ENCODE measurements around the gene SRRM1. TPM values are rescaled to one million over a fixed set of nuclear protein-coding genes. Genes with fewer than 3 reads are reported as not detected.

The SRRM1 gene, protein sequence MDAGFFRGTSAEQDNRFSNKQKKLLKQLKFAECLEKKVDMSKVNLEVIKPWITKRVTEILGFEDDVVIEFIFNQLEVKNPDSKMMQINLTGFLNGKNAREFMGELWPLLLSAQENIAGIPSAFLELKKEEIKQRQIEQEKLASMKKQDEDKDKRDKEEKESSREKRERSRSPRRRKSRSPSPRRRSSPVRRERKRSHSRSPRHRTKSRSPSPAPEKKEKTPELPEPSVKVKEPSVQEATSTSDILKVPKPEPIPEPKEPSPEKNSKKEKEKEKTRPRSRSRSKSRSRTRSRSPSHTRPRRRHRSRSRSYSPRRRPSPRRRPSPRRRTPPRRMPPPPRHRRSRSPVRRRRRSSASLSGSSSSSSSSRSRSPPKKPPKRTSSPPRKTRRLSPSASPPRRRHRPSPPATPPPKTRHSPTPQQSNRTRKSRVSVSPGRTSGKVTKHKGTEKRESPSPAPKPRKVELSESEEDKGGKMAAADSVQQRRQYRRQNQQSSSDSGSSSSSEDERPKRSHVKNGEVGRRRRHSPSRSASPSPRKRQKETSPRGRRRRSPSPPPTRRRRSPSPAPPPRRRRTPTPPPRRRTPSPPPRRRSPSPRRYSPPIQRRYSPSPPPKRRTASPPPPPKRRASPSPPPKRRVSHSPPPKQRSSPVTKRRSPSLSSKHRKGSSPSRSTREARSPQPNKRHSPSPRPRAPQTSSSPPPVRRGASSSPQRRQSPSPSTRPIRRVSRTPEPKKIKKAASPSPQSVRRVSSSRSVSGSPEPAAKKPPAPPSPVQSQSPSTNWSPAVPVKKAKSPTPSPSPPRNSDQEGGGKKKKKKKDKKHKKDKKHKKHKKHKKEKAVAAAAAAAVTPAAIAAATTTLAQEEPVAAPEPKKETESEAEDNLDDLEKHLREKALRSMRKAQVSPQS
- polyA plus RNA-seq (ENCODE audit: insufficient read length), result 83.5 TPM

DNA sequence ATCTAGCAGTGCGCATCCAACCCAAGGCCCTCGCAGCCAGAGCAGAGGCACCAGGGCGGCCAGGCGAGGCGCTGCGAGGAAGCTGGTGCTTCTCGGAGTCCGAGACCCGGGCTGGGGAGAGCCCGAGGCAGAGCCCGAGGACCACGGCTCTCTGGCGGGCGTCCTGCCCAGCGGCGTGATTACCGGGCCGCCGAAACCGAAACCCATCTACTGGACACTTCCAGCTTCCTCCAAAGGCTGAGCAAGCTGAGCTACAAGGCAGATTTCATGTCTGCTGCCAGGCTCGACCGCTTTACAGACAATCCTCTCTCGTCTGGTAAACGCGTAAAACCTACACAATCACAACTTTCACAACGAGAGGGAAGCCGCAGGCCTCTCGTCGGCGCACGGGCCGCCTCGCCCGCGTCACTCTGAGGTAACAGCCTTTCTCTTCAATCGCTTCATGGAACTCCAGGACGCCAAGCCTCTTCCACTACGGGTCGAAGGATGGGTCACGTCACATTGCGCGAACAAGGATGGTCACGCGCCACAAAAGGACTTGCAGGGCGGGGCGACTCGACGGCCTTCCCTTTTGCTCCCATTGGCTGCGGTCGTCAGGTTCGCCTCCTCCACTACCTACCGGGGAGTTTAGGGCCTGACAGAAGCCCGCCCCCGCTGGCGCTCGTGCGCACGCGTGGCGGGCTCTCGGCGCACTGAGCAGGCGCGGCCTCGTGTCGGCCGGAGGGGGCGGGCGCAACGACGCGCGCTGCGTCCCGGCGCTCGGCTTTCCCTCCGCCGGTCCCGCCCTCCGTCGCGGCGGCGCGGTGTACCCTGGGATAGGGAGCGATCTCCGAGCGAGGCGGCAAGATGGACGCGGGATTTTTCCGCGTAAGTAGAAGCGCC, at the start of gene SRRM1:
Gene SRRM1 (plus strand): TSS at position 822 of the 882 bp plus-strand sequence. CDS start 25 bp downstream, at position 847.
- peak; percentile 99 for DNase-seq (ENCODE audit: low read depth)

DNA sequence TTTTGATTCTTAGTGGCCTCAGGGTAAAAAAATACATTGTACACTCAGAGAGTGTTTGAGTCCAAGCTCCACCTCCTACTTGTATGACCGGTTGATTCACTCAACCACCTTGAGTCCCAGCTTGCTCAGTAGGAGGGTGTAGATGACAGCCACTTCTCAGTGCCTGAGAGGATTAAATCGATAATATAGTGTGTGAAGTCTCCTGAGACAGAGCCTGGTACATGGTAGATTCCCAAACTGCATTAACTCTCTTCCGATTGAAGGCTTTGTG, 48.8 kb upstream of the SRRM1 start:
- DNase-seq (ENCODE audit: low read depth), result no peak

DNA sequence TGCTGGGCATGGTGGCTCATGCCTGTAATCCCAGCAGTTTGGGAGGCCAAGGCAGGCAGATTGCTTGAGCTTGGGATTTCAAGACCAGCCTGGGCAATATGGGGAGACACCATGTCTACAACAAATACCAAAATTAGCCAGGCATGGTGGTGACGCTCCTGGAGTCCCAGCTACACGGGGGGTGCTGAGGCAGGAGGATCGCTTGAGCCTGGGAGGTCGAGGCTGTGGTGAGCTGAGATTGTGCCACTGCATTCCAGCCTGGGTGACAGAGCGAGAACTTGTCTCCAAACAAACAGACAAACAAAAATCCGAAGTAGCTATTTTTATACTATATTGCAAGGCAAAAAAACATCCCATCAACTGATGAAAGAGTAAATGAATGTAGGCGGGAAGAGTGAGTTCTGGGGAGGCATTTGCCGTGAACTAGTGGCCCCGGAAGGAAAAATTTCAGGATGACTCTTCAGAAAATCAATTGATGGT, 46.7 kb upstream of the SRRM1 start:
- no peak for DNase-seq (ENCODE audit: low read depth)

- no peak for DNase-seq (ENCODE audit: low read depth)
These were observed 43.8 kb upstream of the SRRM1 start for GRCh38 chr1:24599265-24599664.

DNA sequence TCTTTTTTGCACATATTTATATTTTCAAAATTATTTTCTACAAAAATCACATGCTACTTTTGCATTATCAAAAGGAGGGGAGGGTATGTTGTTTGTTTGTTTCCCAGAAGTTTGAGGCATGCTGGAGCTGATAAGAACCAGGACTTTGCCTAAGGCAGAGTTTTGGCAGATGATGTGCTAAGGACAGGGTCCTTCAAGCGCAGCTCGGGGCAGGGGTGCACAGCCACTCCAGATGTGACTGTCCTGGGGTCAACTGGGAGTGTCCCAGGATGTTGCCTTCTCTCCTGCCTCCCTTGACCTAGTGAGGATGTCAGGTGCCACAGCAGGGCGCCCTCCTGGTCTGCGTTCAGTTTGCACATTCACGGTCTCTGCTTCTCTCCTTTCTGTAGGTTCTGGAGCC, 42.6 kb upstream of the SRRM1 start:
- DNase-seq (ENCODE audit: low read depth), result no peak

GRCh38 chr1:24605534-24606295, 37.4 kb upstream of the SRRM1 start:
- DNase-seq (ENCODE audit: low read depth), result no peak

GRCh38 chr1:24606296-24606605, 36.9 kb upstream of the SRRM1 start:
- DNase-seq (ENCODE audit: low read depth), result no peak

- DNase-seq (ENCODE audit: low read depth), result no peak
These were observed 36.5 kb upstream of the SRRM1 start for GRCh38 chr1:24606621-24607020.

DNA sequence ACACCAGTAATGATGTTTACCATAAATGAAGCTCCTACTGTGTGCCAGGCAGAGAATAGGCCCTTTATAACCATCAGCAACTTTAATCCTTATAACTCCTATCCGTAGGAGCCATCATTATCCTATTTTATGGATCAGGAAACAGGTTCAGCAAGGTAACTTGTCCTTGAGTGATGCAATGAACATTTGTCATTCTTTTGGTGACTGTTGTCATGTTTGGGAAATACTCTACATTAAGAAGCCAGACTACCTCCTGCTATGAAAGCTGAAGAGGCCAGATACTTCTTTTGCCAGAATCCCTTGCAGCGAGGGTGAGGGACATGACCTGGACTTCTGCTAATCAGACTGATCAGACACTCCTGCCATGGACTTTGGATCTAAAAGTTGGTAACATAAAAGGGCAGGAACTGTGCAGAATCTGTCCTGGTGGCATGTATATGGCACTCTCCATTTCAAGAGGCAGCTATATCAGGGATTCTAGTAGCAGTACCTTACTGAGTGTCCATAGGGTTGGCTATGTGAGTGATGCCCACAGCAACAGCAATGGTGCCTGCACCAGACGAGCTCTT, 33.1 kb upstream of the SRRM1 start:
- no peak for DNase-seq (ENCODE audit: low read depth)

- DNase-seq (ENCODE audit: low read depth), result no peak
These were observed 23.7 kb upstream of the SRRM1 start for GRCh38 chr1:24619376-24619775.

DNA sequence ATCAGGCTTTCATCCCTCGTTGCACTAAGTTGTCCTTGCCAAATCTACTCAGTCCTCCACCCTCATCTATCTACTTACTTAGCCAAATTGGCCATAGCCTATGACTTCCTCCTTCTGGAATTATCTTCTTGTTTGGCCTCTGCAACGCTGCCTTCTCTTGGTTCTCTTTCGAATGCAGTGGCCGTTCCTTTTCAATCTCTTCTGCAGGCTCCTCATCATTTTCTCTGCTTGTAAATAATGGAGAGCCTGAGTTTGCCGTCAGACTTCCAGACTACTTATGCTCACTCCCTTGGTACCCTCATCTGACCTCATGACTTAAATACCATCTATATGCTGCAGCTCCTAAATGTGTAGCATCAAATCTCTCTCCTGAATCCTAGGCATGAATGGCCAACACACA, 22.4 kb upstream of the SRRM1 start:
- DNase-seq (ENCODE audit: low read depth), result no peak

DNA sequence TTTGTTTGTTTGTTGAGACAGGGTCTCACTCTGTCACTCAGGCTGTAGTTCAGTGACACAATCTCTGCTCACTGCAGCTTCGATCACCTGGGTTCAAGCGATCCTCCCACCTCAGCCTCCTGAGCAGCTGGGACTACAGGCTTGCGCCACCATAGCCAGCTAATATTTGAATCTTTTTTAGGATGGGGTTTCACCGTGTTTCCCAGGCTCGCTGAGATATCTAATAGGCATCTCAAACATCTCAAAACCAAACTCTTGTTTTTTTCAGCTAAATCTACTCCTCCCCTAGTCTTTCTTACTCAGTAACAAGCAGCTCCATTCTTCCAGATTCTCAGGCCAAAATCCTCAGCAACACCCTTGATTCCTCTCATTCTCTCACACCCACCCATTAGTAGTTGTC, 22.0 kb upstream of the SRRM1 start:
- DNase-seq (ENCODE audit: low read depth), result no peak

DNA sequence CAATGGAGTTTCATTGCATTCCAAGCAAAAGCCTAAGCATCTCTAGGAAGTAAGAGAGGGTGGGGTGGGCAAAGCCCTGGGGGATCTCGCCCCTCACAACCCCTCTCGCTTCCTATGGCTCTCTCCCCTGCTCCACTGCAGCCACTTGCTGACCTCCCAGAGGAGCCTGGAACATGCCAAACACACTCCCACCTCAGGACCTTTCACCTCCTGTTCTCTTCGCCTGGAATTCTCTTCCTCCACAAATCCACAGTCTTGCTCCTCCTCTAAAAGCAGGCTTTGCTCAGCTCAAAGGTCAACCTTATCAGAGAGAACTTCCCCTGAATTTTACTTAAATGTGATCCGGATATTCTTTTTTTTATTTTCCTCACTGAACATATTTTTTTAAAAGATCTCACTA, 20.9 kb upstream of the SRRM1 start:
- DNase-seq (ENCODE audit: low read depth), result no peak

GRCh38 chr1:24632832-24633175, 10.3 kb upstream of the SRRM1 start:
- no peak for DNase-seq (ENCODE audit: low read depth)

DNA sequence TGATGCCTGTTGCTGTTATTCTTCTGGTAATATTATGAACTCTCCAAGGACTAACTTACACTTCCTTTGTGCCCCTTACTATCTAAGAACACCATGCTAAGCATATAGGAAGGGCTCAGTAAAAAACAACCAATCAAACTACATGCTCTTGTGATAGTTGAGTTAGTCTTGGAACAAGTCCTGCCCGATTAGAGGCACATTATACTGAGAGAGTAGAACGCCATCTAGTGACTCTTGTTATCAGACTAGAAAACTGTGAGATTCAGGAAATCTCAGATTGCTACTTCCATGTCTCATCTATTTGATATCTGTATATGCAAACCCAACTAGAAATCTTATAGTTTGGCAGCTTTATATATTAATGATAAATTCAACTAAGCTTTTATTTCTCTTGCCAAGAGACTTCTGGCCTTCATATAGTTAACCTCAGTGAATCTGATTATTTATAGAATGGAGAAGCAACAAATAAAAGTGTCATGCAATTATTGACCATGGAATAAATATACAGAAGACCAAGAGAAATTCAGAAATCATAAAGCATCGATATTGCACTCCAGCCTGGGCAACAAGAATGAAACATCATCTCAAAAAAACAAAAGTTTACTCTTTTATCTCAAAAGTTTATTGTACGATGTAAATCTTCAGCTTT, 7.8 kb upstream of the SRRM1 start:
- peak; percentile 53 for DNase-seq (ENCODE audit: low read depth)

DNA sequence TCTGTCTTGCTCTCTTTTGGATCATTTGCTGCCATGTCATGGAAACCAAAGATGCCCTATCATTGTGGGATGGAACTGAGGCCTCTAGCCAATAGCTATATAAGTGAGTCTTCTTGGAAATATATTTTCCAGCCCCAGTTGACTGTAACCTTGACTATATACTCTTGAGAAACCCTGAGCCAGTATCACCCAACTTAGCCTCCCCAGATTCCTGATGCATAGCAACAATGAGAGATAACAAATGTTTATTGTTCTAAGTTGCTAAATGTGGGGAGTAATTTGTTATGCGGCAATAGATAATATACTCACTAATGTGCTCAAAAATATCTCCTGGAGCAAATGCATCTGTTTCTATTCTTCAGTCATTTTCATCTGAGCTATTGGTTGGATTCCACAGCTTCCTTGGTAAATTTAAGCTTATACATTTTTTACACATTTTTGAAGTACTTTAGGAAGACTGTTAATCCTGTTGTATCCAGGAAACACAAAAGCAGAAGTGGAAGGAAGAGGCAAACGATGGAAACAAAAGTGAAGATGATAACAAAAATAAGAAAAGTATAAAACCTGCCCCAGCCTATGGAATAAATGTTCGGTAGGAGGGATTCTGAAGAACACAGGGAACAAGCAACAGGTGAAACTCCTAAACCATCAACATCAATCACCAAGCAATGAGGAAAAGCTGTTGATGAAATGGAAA, 6.3 kb upstream of the SRRM1 start:
- no peak for DNase-seq (ENCODE audit: low read depth)

DNA sequence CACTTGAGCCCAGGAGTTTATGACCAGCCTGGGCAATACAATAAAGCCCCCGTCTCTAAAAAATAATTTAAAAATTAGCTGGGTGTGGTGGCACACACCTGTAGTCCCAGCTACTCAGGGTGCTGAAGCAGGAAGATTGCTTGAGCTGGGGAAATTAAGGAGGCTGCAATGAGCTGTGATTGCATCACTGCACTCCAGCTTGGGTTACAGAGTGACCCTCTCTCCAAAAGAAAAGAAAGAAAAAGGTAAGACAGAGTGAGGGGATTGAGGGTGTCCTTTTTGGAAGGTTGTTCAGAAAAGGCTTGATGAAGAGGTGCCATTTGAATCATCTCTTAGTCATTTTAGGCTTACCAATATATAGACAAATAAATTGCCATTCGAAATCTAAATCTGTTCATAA, 4.0 kb upstream of the SRRM1 start:
- DNase-seq (ENCODE audit: low read depth), result no peak

- no peak for DNase-seq (ENCODE audit: low read depth)
These were observed 3.2 kb upstream of the SRRM1 start for GRCh38 chr1:24639881-24640280.

DNA sequence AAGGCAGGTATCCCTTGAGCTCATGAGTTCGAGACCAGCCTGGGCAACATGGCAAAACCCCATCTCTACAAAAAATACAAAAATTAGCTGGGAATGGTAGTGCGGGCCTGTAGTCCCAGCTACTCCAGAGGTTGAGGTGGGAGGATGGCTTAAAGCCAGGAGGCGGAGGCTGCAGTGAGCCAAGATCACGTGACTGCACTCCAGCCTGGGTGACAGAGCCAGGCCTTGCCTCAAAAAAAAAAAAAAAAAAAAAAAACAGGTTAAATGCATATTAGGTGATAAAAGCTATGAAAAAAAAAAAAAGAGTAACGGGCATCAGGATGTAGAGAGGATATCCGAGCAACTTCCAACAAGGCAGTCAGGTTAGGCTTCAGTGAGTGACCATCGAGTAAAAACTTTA, 2.8 kb upstream of the SRRM1 start:
- no peak for DNase-seq (ENCODE audit: low read depth)

- DNase-seq (ENCODE audit: low read depth), result no peak
These were observed 1.4 kb upstream of the SRRM1 start for GRCh38 chr1:24641646-24642151.

Measured in forelimb muscle (tissue), 1 donor.